Endothelial cell of umbilical vein (primary cell): ENCODE measurements around the gene BTK. TPM values are rescaled to one million over a fixed set of nuclear protein-coding genes. Genes with fewer than 3 reads are reported as not detected.

ENCODE experiments used
- BruUV-seq: library from RNA; stranded (reverse); fragments of 400-500 nt; replicated peaks from 2 replicates; lab custom pipeline; 2021; lab: Mats Ljungman, UMichigan
- CTCF ChIA-PET: fragments of 300-600, 350-600 bp; sonication (Branson Sonifier 250); formaldehyde crosslinking; loops from one replicate; lab custom pipeline; 2021; ENCODE audit warnings: antibody characterized with exemption, inconsistent platforms; lab: Charles Lee
- POLR2A ChIA-PET: fragments of 300-600, 350-600 bp; sonication (Branson Sonifier 250); formaldehyde crosslinking; loops from one replicate; lab custom pipeline; 2021; ENCODE audit warnings: antibody characterized with exemption, inconsistent platforms; lab: Charles Lee
- DNase-seq: peaks from one replicate; pipeline ENCODE4 v3.0.0-alpha.2; 2011; ENCODE audit warnings: low read depth, low spot score
- FAIRE-seq: peaks from 2 replicates; lab custom pipeline; 2011; peaks lifted over from hg19 to GRCh38; lab: Jason Lieb, UNC
- H2AFZ ChIP-seq: 2 replicates; pipeline ENCODE4 v1.6.0; 2012; ENCODE audit warnings: low read depth, low read length, control low read depth, inconsistent platforms
- H3K27ac ChIP-seq: 2 replicates; pipeline ENCODE4 v1.5.1; 2011; ENCODE audit warnings: low read depth, mild to moderate bottlenecking, control low read depth, low read length, moderate library complexity; ENCODE audit not compliant: insufficient read depth
- H3K27me3 ChIP-seq, 2 experiments: 2 replicates each; pipeline versions ENCODE4 v1.6.0 to v1.6.1; 2011; ENCODE audit warnings: low read length in 2 of 2, mixed read lengths in 1 of 2; ENCODE audit not compliant: control insufficient read depth in 2 of 2, insufficient read depth in 2 of 2
- H3K36me3 ChIP-seq, 2 experiments: 2 replicates in 1 of 2; 3 replicates in 1 of 2; pipeline ENCODE4 v1.5.1; 2011; ENCODE audit warnings: low read length in 2 of 2, mild to moderate bottlenecking in 1 of 2, moderate library complexity in 1 of 2; ENCODE audit not compliant: control insufficient read depth in 2 of 2, insufficient read depth in 2 of 2; ENCODE audit errors: extremely low read depth in 1 of 2
- H3K4me1 ChIP-seq: 3 replicates; pipeline ENCODE4 v1.5.1; 2011; ENCODE audit warnings: mild to moderate bottlenecking, low read length; ENCODE audit not compliant: control insufficient read depth, insufficient read depth; ENCODE audit errors: extremely low read depth
- H3K4me2 ChIP-seq: 2 replicates; pipeline ENCODE4 v1.6.1; 2011; ENCODE audit warnings: low read length, control low read depth, mixed read lengths; ENCODE audit not compliant: insufficient read depth
- H3K4me3 ChIP-seq, 3 experiments: fragments of 200-600 bp in 1 of 3; sonication (generic), shearing (Covaris generic) in 1 of 3; replicated peaks in 1 of 3; 2 replicates each; pipeline ENCODE4 v1.5.1; 2011 to 2016; ENCODE audit warnings: control low read depth in 3 of 3, low read length in 3 of 3, mild to moderate bottlenecking in 2 of 3, inconsistent platforms in 1 of 3, low read depth in 1 of 3, moderate library complexity in 1 of 3; ENCODE audit not compliant: insufficient read depth in 1 of 3
- H3K79me2 ChIP-seq: 2 replicates; pipeline ENCODE4 v1.6.0; 2012; ENCODE audit warnings: low read length, inconsistent platforms; ENCODE audit not compliant: control insufficient read depth, insufficient read depth
- H3K9ac ChIP-seq: replicated peaks from 2 replicates; pipeline ENCODE3; 2011; ENCODE audit warnings: low read length, control low read depth; ENCODE audit not compliant: insufficient read depth; ENCODE audit errors: extremely low read depth
- H3K9me1 ChIP-seq: replicated peaks from 3 replicates; pipeline ENCODE4 v1.6.0; 2011; ENCODE audit warnings: mild to moderate bottlenecking, low read length; ENCODE audit not compliant: control insufficient read depth, insufficient read depth; ENCODE audit errors: extremely low read depth
- H3K9me3 ChIP-seq: replicated peaks from 2 replicates; pipeline ENCODE4 v1.5.1; 2012; ENCODE audit warnings: low read length, inconsistent platforms; ENCODE audit not compliant: control insufficient read depth, insufficient read depth
- H4K20me1 ChIP-seq: replicated peaks from 2 replicates; pipeline ENCODE3; 2011; ENCODE audit warnings: mild to moderate bottlenecking, low read length; ENCODE audit not compliant: control insufficient read depth, insufficient read depth; ENCODE audit errors: extremely low read depth
- EZH2 ChIP-seq: IDR thresholded peaks from 2 replicates; pipeline ENCODE4 v1.6.1; 2012; ENCODE audit warnings: borderline replicate concordance, low read depth, mild to moderate bottlenecking, moderate library complexity, low read length, inconsistent platforms; ENCODE audit not compliant: severe bottlenecking
- FOS ChIP-seq: IDR thresholded peaks from 2 replicates; pipeline ENCODE4 v1.6.1; 2011; ENCODE audit warnings: mild to moderate bottlenecking, low read length, moderate library complexity, borderline replicate concordance; ENCODE audit not compliant: insufficient read depth
- GATA2 ChIP-seq: IDR thresholded peaks from 2 replicates; pipeline ENCODE4 v1.7.0; 2011; ENCODE audit warnings: low read depth, mild to moderate bottlenecking, moderate library complexity, mixed read lengths, low read length; ENCODE audit not compliant: insufficient read length, insufficient read depth
- JUN ChIP-seq: IDR thresholded peaks from 2 replicates; pipeline ENCODE4 v1.6.1; 2011; ENCODE audit warnings: borderline replicate concordance, low read depth; ENCODE audit not compliant: insufficient read length, insufficient read depth
- MYC ChIP-seq: IDR thresholded peaks from one replicate; pipeline ENCODE4 v1.6.1; 2011; ENCODE audit warnings: mild to moderate bottlenecking, low read depth, low read length
- POLR2A ChIP-seq: IDR thresholded peaks from 2 replicates; pipeline ENCODE4 v1.6.1; 2012; ENCODE audit warnings: low read depth, mild to moderate bottlenecking, control low read depth, low read length
- POLR2AphosphoS5 ChIP-seq: IDR thresholded peaks from 2 replicates; pipeline ENCODE4 v1.6.1; 2012; ENCODE audit warnings: low read depth, mild to moderate bottlenecking, control low read depth, low read length, moderate library complexity; ENCODE audit not compliant: insufficient read depth
- dilution Hi-C: fragments of 300-500 bp; cut with MboI; formaldehyde crosslinking; loops from one replicate; pipeline ENCODE4 v1.15.0; 2019; ENCODE audit warnings: low sequenced_read_pairs; ENCODE audit not compliant: extremely low pct_ligation_motif_present
- intact Hi-C: fragments of 100-400 bp; cut with micrococcal nuclease; formaldehyde crosslinking; loops from one replicate; pipeline ENCODE4 v1.10.0; 2022
- polyA plus RNA-seq, 4 experiments: library from polyadenylated mRNA; depleted of rRNA in 3 of 4; stranded (reverse) in 3 of 4; unstranded in 1 of 4; fragments of >200 nt; gene quantifications; 2 replicates each; pipeline versions ENCODE4 v1.2.1 to v1.2.3, GENCODE V29; 2011 to 2012; ENCODE audit warnings: missing spikeins in 1 of 4
- total RNA-seq: library from RNA; stranded (reverse); gene quantifications from 2 replicates; pipeline ENCODE4 v1.2.3, GENCODE V29; 2021
- TF ChIP-seq, protein P1 (sequence below), 2 donors: IDR thresholded peaks; 1 replicate in 1 of 2; 2 replicates in 1 of 2; pipeline ENCODE4 v1.5.1; 2011; ENCODE audit warnings: low read length in 2 of 2, mild to moderate bottlenecking in 2 of 2, moderate library complexity in 2 of 2, control low read depth in 1 of 2, inconsistent platforms in 1 of 2, low read depth in 1 of 2; ENCODE audit not compliant: insufficient read depth in 1 of 2; ENCODE audit errors: extremely low read depth in 1 of 2
- TF ChIP-seq, protein P2 (sequence below): IDR thresholded peaks from 2 replicates; pipeline ENCODE4 v1.6.1; 2011; ENCODE audit not compliant: insufficient read depth, insufficient read length

BTK gene
- total and polyA plus RNA-seq, 2 donors (not counting 3 experiments of a cell fraction or from before 2014, with no cell fraction given), result 0.11 to 0.13 TPM

DNA sequence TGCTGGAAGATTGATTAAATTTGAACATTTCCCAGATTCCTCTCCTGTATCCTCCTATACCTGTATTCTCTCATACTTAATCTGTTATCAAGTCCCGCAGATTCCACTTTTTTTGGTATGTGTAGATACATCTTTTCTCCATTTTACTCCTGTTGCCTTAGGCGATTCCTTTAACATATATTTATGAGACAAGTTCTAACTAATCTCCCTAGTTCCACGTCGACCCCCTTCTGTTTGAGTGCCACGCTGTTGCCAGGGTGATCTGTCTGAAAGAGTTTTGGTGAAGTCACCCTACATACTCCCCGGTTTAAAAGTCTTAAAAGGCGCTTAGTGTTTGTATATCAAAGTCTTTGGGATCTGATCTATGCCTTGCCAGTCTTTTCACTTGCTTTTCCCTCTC lies 24.5 kb upstream of the BTK start:
- peak overlapping the region; percentile 42 for H3K9ac ChIP-seq
- no peaks in the 10 kb centered on the region for H3K27me3 ChIP-seq
- no peak for FAIRE-seq
- no peak overlapping the region for H2AFZ ChIP-seq
- CTCF ChIA-PET, result no interaction called here
- peak overlapping the region in 1 of 3 experiments; percentile 95 for H3K4me3 ChIP-seq
- peaks cover 0 to 2% of the 10 kb centered on the region in 2 experiments for H3K36me3 ChIP-seq
- H3K79me2 ChIP-seq, result peaks cover 52% of the 10 kb centered on the region
- POLR2A ChIA-PET, result no interaction called here
- no peaks in the 10 kb centered on the region for H3K9me3 ChIP-seq
- BruUV-seq, result no TSS peak
- H3K4me1 ChIP-seq, result peaks cover 12% of the 10 kb centered on the region
- dilution Hi-C loops (no loop called here), intact Hi-C loops (no loop called here)
- no peaks in the 10 kb centered on the region for H3K9me1 ChIP-seq
- H3K27ac ChIP-seq, result no peak overlapping the region
- H3K4me2 ChIP-seq, result peak overlapping the region; percentile 96
- no peaks in the 10 kb centered on the region for H4K20me1 ChIP-seq
- TF ChIP-seq MYC, result no peak
- TF ChIP-seq FOS, result no peak
- TF ChIP-seq, protein P1, sequence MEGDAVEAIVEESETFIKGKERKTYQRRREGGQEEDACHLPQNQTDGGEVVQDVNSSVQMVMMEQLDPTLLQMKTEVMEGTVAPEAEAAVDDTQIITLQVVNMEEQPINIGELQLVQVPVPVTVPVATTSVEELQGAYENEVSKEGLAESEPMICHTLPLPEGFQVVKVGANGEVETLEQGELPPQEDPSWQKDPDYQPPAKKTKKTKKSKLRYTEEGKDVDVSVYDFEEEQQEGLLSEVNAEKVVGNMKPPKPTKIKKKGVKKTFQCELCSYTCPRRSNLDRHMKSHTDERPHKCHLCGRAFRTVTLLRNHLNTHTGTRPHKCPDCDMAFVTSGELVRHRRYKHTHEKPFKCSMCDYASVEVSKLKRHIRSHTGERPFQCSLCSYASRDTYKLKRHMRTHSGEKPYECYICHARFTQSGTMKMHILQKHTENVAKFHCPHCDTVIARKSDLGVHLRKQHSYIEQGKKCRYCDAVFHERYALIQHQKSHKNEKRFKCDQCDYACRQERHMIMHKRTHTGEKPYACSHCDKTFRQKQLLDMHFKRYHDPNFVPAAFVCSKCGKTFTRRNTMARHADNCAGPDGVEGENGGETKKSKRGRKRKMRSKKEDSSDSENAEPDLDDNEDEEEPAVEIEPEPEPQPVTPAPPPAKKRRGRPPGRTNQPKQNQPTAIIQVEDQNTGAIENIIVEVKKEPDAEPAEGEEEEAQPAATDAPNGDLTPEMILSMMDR (IDR thresholded peaks at IDR 0.05; ENCODE audit: extremely low read depth in 1 of 2, insufficient read depth in 1 of 2, low read depth in 1 of 2, low read length in 2 of 2), result no peak
- TF ChIP-seq EZH2, result no peak
- TF ChIP-seq, protein P2, sequence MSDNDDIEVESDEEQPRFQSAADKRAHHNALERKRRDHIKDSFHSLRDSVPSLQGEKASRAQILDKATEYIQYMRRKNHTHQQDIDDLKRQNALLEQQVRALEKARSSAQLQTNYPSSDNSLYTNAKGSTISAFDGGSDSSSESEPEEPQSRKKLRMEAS, result no peak
- no peak for TF ChIP-seq POLR2AphosphoS5
- no peak for TF ChIP-seq JUN
- no peak for TF ChIP-seq POLR2A
- no peak for TF ChIP-seq GATA2
- DNase-seq, result no peak
